Calu3 (cell line): ENCODE measurements around the gene SAMD8. TPM values are rescaled to one million over a fixed set of nuclear protein-coding genes. Genes with fewer than 3 reads are reported as not detected.

ENCODE experiments used
- BruUV-seq: library from RNA; stranded (reverse); fragments of 400-500 nt; replicated peaks from 2 replicates; lab custom pipeline; 2021; lab: Mats Ljungman, UMichigan
- CTCF ChIA-PET: fragments of 300-600 bp; sonication (Branson Sonifier 250); formaldehyde crosslinking; loops from one replicate; lab custom pipeline; 2022; ENCODE audit warnings: antibody characterized with exemption; lab: Charles Lee
- DNase-seq: peaks from one replicate; pipeline ENCODE4 v3.0.0; 2022
- H3K27ac Mint-ChIP-seq: one replicate; pipeline ENCODE4 v1.8.0; 2022; ENCODE audit warnings: mixed read lengths; ENCODE audit not compliant: unreplicated experiment
- H3K27me3 Mint-ChIP-seq: one replicate; pipeline ENCODE4 v1.8.0; 2022; ENCODE audit warnings: mixed read lengths; ENCODE audit not compliant: unreplicated experiment
- H3K36me3 Mint-ChIP-seq: one replicate; pipeline ENCODE4 v1.8.0; 2022; ENCODE audit warnings: mild to moderate bottlenecking, moderate library complexity, mixed read lengths; ENCODE audit not compliant: insufficient read depth, unreplicated experiment
- H3K4me1 Mint-ChIP-seq: one replicate; pipeline ENCODE4 v1.8.0; 2022; ENCODE audit warnings: mild to moderate bottlenecking, low read depth, mixed read lengths; ENCODE audit not compliant: unreplicated experiment
- H3K4me3 Mint-ChIP-seq: one replicate; pipeline ENCODE4 v1.8.0; 2022; ENCODE audit warnings: mild to moderate bottlenecking, low read depth, moderate library complexity, mixed read lengths; ENCODE audit not compliant: unreplicated experiment
- H3K9me3 Mint-ChIP-seq: one replicate; pipeline ENCODE4 v1.8.0; 2022; ENCODE audit warnings: low read depth, mixed read lengths; ENCODE audit not compliant: unreplicated experiment
- CTCF ChIP-seq: fragments of 200-600 bp; IDR thresholded peaks from one replicate; pipeline ENCODE4 v1.8.0; 2022; ENCODE audit warnings: antibody characterized with exemption; ENCODE audit not compliant: unreplicated experiment
- intact Hi-C: fragments of 100-400 bp; cut with micrococcal nuclease; formaldehyde crosslinking; loops from one replicate; pipeline ENCODE4 v1.10.0; 2022; ENCODE audit not compliant: unreplicated experiment
- total RNA-seq: library from RNA; stranded (reverse); gene quantifications from 2 replicates; pipeline ENCODE4 v1.2.3, GENCODE V29; 2022

The SAMD8 gene
- total RNA-seq, 1 experiment from 2014 or later, result 19.9 TPM

GRCh38 chr10:75108684-75109458 is 2.6 kb upstream of the SAMD8 start:
- no peaks in the 10 kb centered on the region for H3K27me3 Mint-ChIP-seq
- peaks cover 30% of the 10 kb centered on the region for H3K4me1 Mint-ChIP-seq
- peak; percentile 68 for DNase-seq
- H3K9me3 Mint-ChIP-seq, result no peaks in the 10 kb centered on the region
- CTCF ChIA-PET, result interaction anchor here (0.7 kb wide), 1 partner anchor 1598 kb away, joined by 3 read pairs; no protein-coding TSS in a partner anchor
- no TSS peak for BruUV-seq
- intact Hi-C loops, result no loop called here
- peak overlapping the region; percentile 14 for H3K27ac Mint-ChIP-seq
- H3K36me3 Mint-ChIP-seq, result peaks cover 26% of the 10 kb centered on the region
- peak; percentile 89 for TF ChIP-seq CTCF
- no peak overlapping the region for H3K4me3 Mint-ChIP-seq

- BruUV-seq, result no TSS peak
- peaks cover 30% of the 10 kb centered on the region for H3K4me1 Mint-ChIP-seq
- H3K4me3 Mint-ChIP-seq, result no peak overlapping the region
- no peak overlapping the region for H3K27ac Mint-ChIP-seq
- H3K27me3 Mint-ChIP-seq, result no peaks in the 10 kb centered on the region
- intact Hi-C loops, result no loop called here
- peaks cover 26% of the 10 kb centered on the region for H3K36me3 Mint-ChIP-seq
- CTCF ChIA-PET, result interaction anchor here (0.7 kb wide), 1 partner anchor 1598 kb away, joined by 3 read pairs; no protein-coding TSS in a partner anchor
- no peaks in the 10 kb centered on the region for H3K9me3 Mint-ChIP-seq
- TF ChIP-seq CTCF, result no peak
- no peak for DNase-seq
Observed at GRCh38 chr10:75109459-75109778, 2.0 kb upstream of the SAMD8 start.

GRCh38 chr10:75110006-75110632 is 1.3 kb upstream of the SAMD8 start:
- BruUV-seq, result no TSS peak
- Mint-ChIP-seq H3K9me3 (no peaks in the 10 kb centered on the region), H3K4me1 (peaks cover 30% of the 10 kb centered on the region), H3K4me3 (peak overlapping the region; percentile 84), H3K27me3 (no peaks in the 10 kb centered on the region), H3K27ac (no peak overlapping the region), H3K36me3 (peaks cover 26% of the 10 kb centered on the region)
- no peak for TF ChIP-seq CTCF
- no peak for DNase-seq
- CTCF ChIA-PET, result no interaction called here
- intact Hi-C loops, result no loop called here

GRCh38 chr10:75111907-75112679 is 637 bp downstream of the SAMD8 start:
- H3K9me3 Mint-ChIP-seq, result no peaks in the 10 kb centered on the region
- peaks cover 30% of the 10 kb centered on the region for H3K4me1 Mint-ChIP-seq
- no peaks in the 10 kb centered on the region for H3K27me3 Mint-ChIP-seq
- DNase-seq, result peak; percentile 61
- CTCF ChIA-PET, result interaction anchor here (0.8 to 1.0 kb wide), 2 partner anchors 26 to 48 kb away, joined by 3 read pairs; no protein-coding TSS in a partner anchor
- H3K36me3 Mint-ChIP-seq, result peaks cover 26% of the 10 kb centered on the region
- H3K27ac Mint-ChIP-seq, result peak overlapping the region; percentile 88
- no TSS peak for BruUV-seq
- intact Hi-C loops, result loop anchor here (2.0 kb wide), 1 partner anchor 119 kb away; no protein-coding TSS in a partner anchor
- H3K4me3 Mint-ChIP-seq, result peak overlapping the region; percentile 84
- TF ChIP-seq CTCF, result no peak
